ENCODE data around the gene CTSH.

GRCh38 chr15:78950902-78951840, 6.3 kb upstream of the CTSH start:
- TF ChIP-seq CTCF (IDR thresholded peaks at IDR 0.05) (no peak), SMAD4 (CRISPR knock-in tag; IDR thresholded peaks at IDR 0.05) (no peak), GABPB1 (CRISPR knock-in tag; IDR thresholded peaks at IDR 0.05) (no peak)
- TF ChIP-seq, protein P1, sequence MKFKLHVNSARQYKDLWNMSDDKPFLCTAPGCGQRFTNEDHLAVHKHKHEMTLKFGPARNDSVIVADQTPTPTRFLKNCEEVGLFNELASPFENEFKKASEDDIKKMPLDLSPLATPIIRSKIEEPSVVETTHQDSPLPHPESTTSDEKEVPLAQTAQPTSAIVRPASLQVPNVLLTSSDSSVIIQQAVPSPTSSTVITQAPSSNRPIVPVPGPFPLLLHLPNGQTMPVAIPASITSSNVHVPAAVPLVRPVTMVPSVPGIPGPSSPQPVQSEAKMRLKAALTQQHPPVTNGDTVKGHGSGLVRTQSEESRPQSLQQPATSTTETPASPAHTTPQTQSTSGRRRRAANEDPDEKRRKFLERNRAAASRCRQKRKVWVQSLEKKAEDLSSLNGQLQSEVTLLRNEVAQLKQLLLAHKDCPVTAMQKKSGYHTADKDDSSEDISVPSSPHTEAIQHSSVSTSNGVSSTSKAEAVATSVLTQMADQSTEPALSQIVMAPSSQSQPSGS (CRISPR knock-in tag; IDR thresholded peaks at IDR 0.05; ENCODE audit: borderline replicate concordance, low read depth): no peak
